ENCODE results near the gene SAPCD2. TPM values are rescaled to one million over a fixed set of nuclear protein-coding genes. Genes with fewer than 3 reads are reported as not detected.

The SAPCD2 gene
- total RNA-seq, 2 experiments from 2014 or later: 0.17 to 0.19 TPM

- peak overlapping the region; percentile 93 for H3K4me3 Mint-ChIP-seq
- intact Hi-C loops (cut with DNase I, micrococcal nuclease): loop anchor here (1.0 to 5.0 kb wide), 4 partner anchors 15 to 604 kb away; partner anchors contain the start of genes SAPCD2 (in 1 of the 2) and SEC16A (in 1 of the 2)
- H3K9me3 ChIP-seq (ENCODE audit: control insufficient read depth in 1 of 2, insufficient read depth in 1 of 2, low read length in 2 of 2): no peaks in the 10 kb centered on the region
- H3K4me1 Mint-ChIP-seq (ENCODE audit: low read depth): peaks cover 32% of the 10 kb centered on the region
- POLR2A ChIA-PET: interaction anchor here (0.7 to 4.2 kb wide), 28 partner anchors 9 to 385 kb away, joined by 3 to 89 read pairs (median 7); partner anchors contain the start of genes ANAPC2, EXD3, FUT7 and NELFB
- ATAC-seq (ENCODE audit: poor library complexity) (no peak), DNase-seq (peak in 8 of 14 experiments; percentile 10 to 66 (median 22))
- H3K27me3 Mint-ChIP-seq: no peaks in the 10 kb centered on the region
- H3K27me3 ChIP-seq (ENCODE audit: control insufficient read depth in 1 of 2, insufficient read depth in 2 of 2, low read length in 2 of 2): no peaks in the 10 kb centered on the region
- peaks cover 41% of the 10 kb centered on the region for H3K36me3 Mint-ChIP-seq (ENCODE audit: low read depth)
- peak overlapping the region; percentile 89 for H3K27ac Mint-ChIP-seq
- no peak for TF ChIP-seq CTCF (IDR thresholded peaks at IDR 0.05)
- peak overlapping the region; percentile 71 for H3K4me3 ChIP-seq (ENCODE audit: low read length)
- peaks cover 16% of the 10 kb centered on the region for H3K36me3 ChIP-seq (ENCODE audit: insufficient read depth, low read length)
- CTCF ChIA-PET: interaction anchor here (0.8 to 2.0 kb wide), 13 partner anchors 9 to 299 kb away, joined by 3 to 20 read pairs (median 4); partner anchors contain the start of genes C8G, FBXW5, NRARP and SAPCD2
- peak overlapping the region; percentile 30 to 79 for H3K27ac ChIP-seq (ENCODE audit: low read depth in 1 of 2, low read length in 2 of 2)
- H3K4me1 ChIP-seq (ENCODE audit: insufficient read depth, low read length): peaks cover 22% of the 10 kb centered on the region
- no peaks in the 10 kb centered on the region for H3K9me3 Mint-ChIP-seq
Observed at GRCh38 chr9:137085920-137086530, 15.7 kb upstream of the SAPCD2 start.

GRCh38 chr9:137084526-137084925 lies 14.2 kb upstream of the SAPCD2 start:
- H3K36me3 ChIP-seq (ENCODE audit: insufficient read depth, low read length): peaks cover 11% of the 10 kb centered on the region
- DNase-seq: no peak
- ATAC-seq (ENCODE audit: poor library complexity): no peak
- no peaks in the 10 kb centered on the region for H3K9me3 ChIP-seq (ENCODE audit: control insufficient read depth in 1 of 2, insufficient read depth in 1 of 2, low read length in 2 of 2)
- no peak for TF ChIP-seq CTCF (IDR thresholded peaks at IDR 0.05)
- H3K27ac ChIP-seq (ENCODE audit: low read depth in 1 of 2, low read length in 2 of 2): no peak overlapping the region
- Mint-ChIP-seq H3K27ac (peak overlapping the region; percentile 68), H3K27me3 (no peaks in the 10 kb centered on the region), H3K4me3 (no peak overlapping the region), H3K9me3 (no peaks in the 10 kb centered on the region), H3K4me1 (ENCODE audit: low read depth) (peaks cover 35% of the 10 kb centered on the region), H3K36me3 (ENCODE audit: low read depth) (peaks cover 32% of the 10 kb centered on the region)
- H3K27me3 ChIP-seq (ENCODE audit: control insufficient read depth in 1 of 2, insufficient read depth in 2 of 2, low read length in 2 of 2): no peaks in the 10 kb centered on the region
- ChIA-PET CTCF (interaction anchor here (1.1 to 1.9 kb wide), 4 partner anchors 9 to 55 kb away, joined by 4 to 6 read pairs (median 4); no protein-coding TSS in a partner anchor), POLR2A (interaction anchor here (2.9 kb wide), 1 partner anchor 11 kb away, joined by 89 read pairs; no protein-coding TSS in a partner anchor)
- H3K4me1 ChIP-seq (ENCODE audit: insufficient read depth, low read length): peaks cover 22% of the 10 kb centered on the region
- no peak overlapping the region for H3K4me3 ChIP-seq (ENCODE audit: low read length)
- intact Hi-C loops (cut with DNase I, micrococcal nuclease): no loop called here

GRCh38 chr9:137083394-137084004 lies 13.1 kb upstream of the SAPCD2 start:
- POLR2A ChIA-PET: no interaction called here
- Mint-ChIP-seq H3K9me3 (no peaks in the 10 kb centered on the region), H3K27ac (peak overlapping the region; percentile 68), H3K27me3 (no peaks in the 10 kb centered on the region), H3K36me3 (ENCODE audit: low read depth) (peaks cover 22% of the 10 kb centered on the region), H3K4me1 (ENCODE audit: low read depth) (peaks cover 26% of the 10 kb centered on the region), H3K4me3 (peak overlapping the region; percentile 54)
- H3K4me1 ChIP-seq (ENCODE audit: insufficient read depth, low read length): peaks cover 26% of the 10 kb centered on the region
- H3K4me3 ChIP-seq (ENCODE audit: low read length): no peak overlapping the region
- H3K27ac ChIP-seq (ENCODE audit: low read depth in 1 of 2, low read length in 2 of 2): no peak overlapping the region
- ATAC-seq (ENCODE audit: poor library complexity) (no peak), DNase-seq (peak in 1 of 14 experiments; percentile 37)
- no peaks in the 10 kb centered on the region for H3K9me3 ChIP-seq (ENCODE audit: control insufficient read depth in 1 of 2, insufficient read depth in 1 of 2, low read length in 2 of 2)
- TF ChIP-seq CTCF (IDR thresholded peaks at IDR 0.05): no peak
- CTCF ChIA-PET: interaction anchor here (1.5 kb wide), 1 partner anchor 12 kb away, joined by 6 read pairs; no protein-coding TSS in a partner anchor
- intact Hi-C loops (cut with DNase I, micrococcal nuclease): no loop called here
- H3K27me3 ChIP-seq (ENCODE audit: control insufficient read depth in 1 of 2, insufficient read depth in 2 of 2, low read length in 2 of 2): no peaks in the 10 kb centered on the region
- peaks cover 11% of the 10 kb centered on the region for H3K36me3 ChIP-seq (ENCODE audit: insufficient read depth, low read length)

Measured in CD4-positive, alpha-beta T cell (primary cell).